Activated T-cell treated with anti-CD3 and anti-CD28 coated beads, Interleukin-2, amount 50 U/mL, for 4 hours (primary cell): ENCODE results near the gene BMP6. TPM values are rescaled to one million over a fixed set of nuclear protein-coding genes. Genes with fewer than 3 reads are reported as not detected.

Experiments used
- ATAC-seq, 2 donors: fragments of 200-7000 bp; cut with Tn5 transposase; one replicate each; pipeline ENCODE4 v1.10.0; 2021
- DNase-seq: peaks from one replicate; pipeline ENCODE4 v3.0.0-alpha.2; 2020
- H3K27me3 Mint-ChIP-seq: one replicate; pipeline ENCODE4 v1.8.0; 2021; ENCODE audit warnings: low read depth, mixed read lengths
- H3K36me3 Mint-ChIP-seq: one replicate; pipeline ENCODE4 v1.8.0; 2022; ENCODE audit warnings: mixed read lengths; ENCODE audit not compliant: insufficient read depth
- H3K4me1 Mint-ChIP-seq: one replicate; pipeline ENCODE4 v1.8.0; 2021; ENCODE audit warnings: low read depth, mixed read lengths
- H3K4me3 Mint-ChIP-seq: one replicate; pipeline ENCODE4 v1.8.0; 2021; ENCODE audit warnings: mild to moderate bottlenecking, moderate library complexity, mixed read lengths
- H3K9me3 Mint-ChIP-seq: one replicate; pipeline ENCODE4 v1.8.0; 2021; ENCODE audit warnings: mixed read lengths
- total RNA-seq, 3 donors: library from RNA; stranded (reverse); gene quantifications; one replicate each; pipeline ENCODE4 v1.2.1, GENCODE V29; 2021

Gene BMP6
- total RNA-seq, 3 donors from 2014 or later, result not detected

DNA sequence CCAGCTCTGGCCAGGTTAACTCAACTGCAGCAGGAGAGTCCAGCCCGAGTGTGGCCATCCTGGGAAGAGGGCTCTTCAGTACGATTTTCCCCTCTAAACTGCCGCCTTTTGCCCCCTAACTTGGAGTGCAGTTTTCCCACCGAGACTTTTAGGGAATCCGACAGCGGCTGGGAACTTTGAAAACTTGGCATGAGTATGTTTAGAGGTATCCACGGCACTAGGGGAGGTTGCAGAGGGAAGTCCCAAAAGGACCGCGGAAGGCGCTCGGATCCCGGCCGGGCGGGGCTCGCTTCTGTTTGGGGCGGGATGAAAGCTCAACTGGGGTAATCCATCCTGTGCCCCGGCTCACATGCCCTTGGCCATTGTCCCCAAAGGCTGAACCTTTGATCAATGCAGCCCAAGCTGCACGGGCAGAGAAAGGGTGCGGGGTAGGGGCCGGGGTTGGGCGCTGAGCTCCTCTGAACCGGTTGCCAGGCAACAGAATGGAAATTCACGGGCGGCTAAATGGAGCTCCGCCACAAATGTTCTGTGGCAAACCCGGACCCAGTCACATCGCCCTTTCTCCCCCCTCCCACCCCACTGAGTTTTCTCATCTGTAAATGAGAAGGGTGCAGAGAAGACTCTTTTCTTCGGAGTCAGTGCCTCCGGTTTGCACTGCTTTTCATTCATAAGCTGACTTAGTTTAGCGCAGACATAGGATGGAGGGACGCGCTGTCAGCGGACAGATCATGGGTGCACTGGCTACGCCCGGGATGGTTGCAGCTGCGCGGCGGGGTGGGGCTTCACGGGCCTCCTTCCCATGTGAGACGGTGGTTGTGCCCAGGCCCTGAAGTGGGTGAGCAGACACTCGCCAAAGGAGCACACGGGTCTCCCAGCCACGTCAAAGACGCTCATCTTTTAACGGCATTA is 2.3 kb downstream of the BMP6 start:
- H3K4me1 Mint-ChIP-seq, result peaks cover 14% of the 10 kb centered on the region
- no peaks in the 10 kb centered on the region for H3K9me3 Mint-ChIP-seq
- no peaks in the 10 kb centered on the region for H3K36me3 Mint-ChIP-seq
- ATAC-seq (peak; percentile 23 to 25), DNase-seq (no peak)
- peak overlapping the region; percentile 46 for H3K4me3 Mint-ChIP-seq
- peaks cover 70% of the 10 kb centered on the region for H3K27me3 Mint-ChIP-seq

DNA sequence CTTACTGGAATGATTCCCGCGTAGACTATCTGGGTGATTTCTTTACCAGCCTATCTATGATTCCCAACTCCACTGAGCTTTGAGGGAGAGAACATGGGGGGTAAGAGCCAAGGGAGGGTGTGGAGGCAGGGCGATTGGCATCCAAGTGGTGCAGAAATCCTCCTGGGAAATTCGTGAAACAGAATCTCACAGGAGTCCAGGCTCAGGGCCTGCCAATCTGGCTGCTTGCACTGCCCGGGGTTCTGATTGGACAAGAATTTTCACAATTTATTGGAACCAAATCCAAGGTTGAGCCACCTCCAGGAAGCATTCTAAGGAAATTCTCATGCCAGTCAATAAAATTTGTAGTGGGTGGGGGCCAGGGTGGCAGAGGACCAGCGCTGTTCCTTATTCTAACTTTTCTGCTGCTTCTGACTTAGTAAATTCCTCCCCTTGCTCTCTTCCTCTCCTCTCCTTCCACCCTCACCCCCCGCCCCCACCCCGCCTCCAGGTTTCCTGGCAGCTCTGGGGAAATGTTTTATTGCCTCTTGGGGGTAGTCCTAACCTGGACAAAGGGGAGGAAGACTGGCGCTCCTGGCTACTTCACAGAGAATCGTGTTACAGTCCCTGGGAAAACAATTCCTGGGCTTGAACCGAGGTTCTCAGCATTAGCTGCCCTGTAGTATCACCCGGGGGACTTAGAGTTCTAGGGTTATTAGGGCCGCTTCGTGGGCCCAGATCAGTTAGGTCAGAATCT is 3.1 kb downstream of the BMP6 start:
- H3K9me3 Mint-ChIP-seq, result no peaks in the 10 kb centered on the region
- ATAC-seq (no peak), DNase-seq (no peak)
- peaks cover 14% of the 10 kb centered on the region for H3K4me1 Mint-ChIP-seq
- peaks cover 71% of the 10 kb centered on the region for H3K27me3 Mint-ChIP-seq
- H3K36me3 Mint-ChIP-seq, result no peaks in the 10 kb centered on the region
- H3K4me3 Mint-ChIP-seq, result no peak overlapping the region

DNA sequence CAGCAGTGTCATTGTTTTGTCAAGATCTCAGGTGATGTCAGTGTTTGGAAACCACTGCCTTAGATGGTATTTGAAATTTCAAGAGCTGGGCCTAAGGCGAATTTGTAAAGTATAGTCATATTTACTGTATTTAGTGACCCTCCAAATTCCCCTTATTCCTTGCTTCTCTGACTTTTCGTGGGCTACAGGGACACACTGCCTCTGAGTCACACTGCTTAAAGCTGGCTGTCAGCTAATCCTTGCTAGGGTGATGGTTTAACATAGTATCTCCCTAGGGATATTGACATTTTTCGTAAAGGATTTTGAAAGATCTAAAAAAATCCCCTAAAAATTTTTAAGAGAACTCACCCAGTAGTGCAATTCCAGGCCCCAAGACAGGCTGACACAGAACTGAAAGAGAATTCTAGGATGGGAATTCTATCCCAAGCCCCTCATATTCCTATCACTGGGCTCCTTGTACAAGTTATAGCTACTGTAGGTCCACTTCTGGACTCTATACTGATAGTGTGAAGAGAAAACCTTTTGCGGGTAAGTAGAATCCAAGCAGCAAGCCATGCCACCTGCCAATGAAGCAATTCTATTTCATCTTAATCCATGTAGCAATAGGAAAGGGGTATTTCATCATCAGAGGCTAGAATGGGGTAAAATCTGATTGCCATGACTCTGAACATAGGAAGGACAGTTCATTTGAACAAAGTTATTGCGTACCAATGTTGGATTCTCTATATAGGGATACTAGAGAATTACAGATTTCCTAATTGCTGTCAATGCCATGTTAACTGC is 4.3 kb downstream of the BMP6 start:
- Mint-ChIP-seq H3K9me3 (no peaks in the 10 kb centered on the region), H3K27me3 (peaks cover 68% of the 10 kb centered on the region), H3K36me3 (no peaks in the 10 kb centered on the region), H3K4me3 (no peak overlapping the region), H3K4me1 (peaks cover 14% of the 10 kb centered on the region)
- DNase-seq (no peak), ATAC-seq (no peak)

DNA sequence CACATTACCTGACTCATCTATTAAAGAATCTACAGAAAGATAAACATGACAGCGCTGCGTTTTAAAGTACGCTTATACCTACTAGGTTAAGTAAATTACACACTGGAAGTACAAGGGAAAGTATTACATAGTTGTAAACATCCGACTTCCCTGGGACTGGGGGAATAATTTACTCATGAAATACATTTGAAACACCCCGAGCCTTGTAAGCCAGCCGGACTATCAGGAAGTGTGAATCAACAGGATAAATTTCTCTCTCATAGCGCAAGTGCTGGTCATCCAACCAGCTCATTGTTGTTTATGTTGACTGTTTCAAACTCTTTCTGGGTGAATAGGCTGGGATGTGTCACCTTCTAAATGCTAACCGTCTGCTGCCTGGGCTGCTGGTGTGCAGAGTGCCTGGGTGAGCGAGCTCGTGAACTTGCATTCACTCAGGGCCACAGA is 4.9 kb downstream of the BMP6 start:
- Mint-ChIP-seq H3K9me3 (no peaks in the 10 kb centered on the region), H3K4me3 (no peak overlapping the region), H3K36me3 (no peaks in the 10 kb centered on the region), H3K27me3 (peaks cover 68% of the 10 kb centered on the region), H3K4me1 (peaks cover 10% of the 10 kb centered on the region)
- ATAC-seq (no peak), DNase-seq (no peak)

- peaks cover 10% of the 10 kb centered on the region for H3K4me1 Mint-ChIP-seq
- no peaks in the 10 kb centered on the region for H3K36me3 Mint-ChIP-seq
- peaks cover 68% of the 10 kb centered on the region for H3K27me3 Mint-ChIP-seq
- DNase-seq, result no peak
- no peak for ATAC-seq
- H3K4me3 Mint-ChIP-seq, result no peak overlapping the region
- no peaks in the 10 kb centered on the region for H3K9me3 Mint-ChIP-seq
Measured at GRCh38 chr6:7731294-7731693, 5.4 kb downstream of the BMP6 start.

GRCh38 chr6:7732228-7732627 is 6.3 kb downstream of the BMP6 start:
- H3K4me3 Mint-ChIP-seq, result no peak overlapping the region
- peaks cover 72% of the 10 kb centered on the region for H3K27me3 Mint-ChIP-seq
- no peaks in the 10 kb centered on the region for H3K36me3 Mint-ChIP-seq
- H3K9me3 Mint-ChIP-seq, result no peaks in the 10 kb centered on the region
- DNase-seq (no peak), ATAC-seq (no peak)
- H3K4me1 Mint-ChIP-seq, result peaks cover 10% of the 10 kb centered on the region

GRCh38 chr6:7734707-7735383 is 8.9 kb downstream of the BMP6 start:
- H3K27me3 Mint-ChIP-seq, result peaks cover 63% of the 10 kb centered on the region
- no peak for DNase-seq
- no peaks in the 10 kb centered on the region for H3K4me1 Mint-ChIP-seq
- ATAC-seq, result no peak
- no peak overlapping the region for H3K4me3 Mint-ChIP-seq
- H3K36me3 Mint-ChIP-seq, result no peaks in the 10 kb centered on the region
- H3K9me3 Mint-ChIP-seq, result no peaks in the 10 kb centered on the region

- Mint-ChIP-seq H3K9me3 (no peaks in the 10 kb centered on the region), H3K27me3 (peaks cover 53% of the 10 kb centered on the region), H3K4me1 (no peaks in the 10 kb centered on the region), H3K4me3 (no peak overlapping the region), H3K36me3 (no peaks in the 10 kb centered on the region)
- ATAC-seq (no peak), DNase-seq (no peak)
Measured at GRCh38 chr6:7737106-7737505, 11.2 kb downstream of the BMP6 start.

DNA sequence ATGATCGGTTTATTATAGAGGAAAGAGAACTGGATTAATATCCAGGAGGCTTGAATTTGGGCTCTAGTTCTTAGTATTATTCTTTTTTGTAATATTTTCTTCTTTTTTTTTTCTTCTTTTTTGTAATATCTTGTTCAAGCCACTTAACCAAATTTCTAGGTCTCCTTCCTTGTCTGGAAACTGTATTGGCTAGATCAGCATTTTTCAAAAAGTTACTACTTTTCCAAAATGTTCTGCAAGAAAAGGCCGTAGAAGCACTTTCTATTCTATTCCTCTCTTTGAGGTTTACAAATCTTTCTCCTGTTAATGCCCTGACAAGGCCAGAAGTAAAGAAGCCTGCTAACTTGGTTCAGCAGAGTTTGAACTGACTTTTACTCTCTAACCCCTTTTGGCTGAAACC is 12.0 kb downstream of the BMP6 start:
- ATAC-seq (no peak), DNase-seq (no peak)
- Mint-ChIP-seq H3K4me3 (no peak overlapping the region), H3K36me3 (no peaks in the 10 kb centered on the region), H3K4me1 (no peaks in the 10 kb centered on the region), H3K27me3 (peaks cover 49% of the 10 kb centered on the region), H3K9me3 (no peaks in the 10 kb centered on the region)

DNA sequence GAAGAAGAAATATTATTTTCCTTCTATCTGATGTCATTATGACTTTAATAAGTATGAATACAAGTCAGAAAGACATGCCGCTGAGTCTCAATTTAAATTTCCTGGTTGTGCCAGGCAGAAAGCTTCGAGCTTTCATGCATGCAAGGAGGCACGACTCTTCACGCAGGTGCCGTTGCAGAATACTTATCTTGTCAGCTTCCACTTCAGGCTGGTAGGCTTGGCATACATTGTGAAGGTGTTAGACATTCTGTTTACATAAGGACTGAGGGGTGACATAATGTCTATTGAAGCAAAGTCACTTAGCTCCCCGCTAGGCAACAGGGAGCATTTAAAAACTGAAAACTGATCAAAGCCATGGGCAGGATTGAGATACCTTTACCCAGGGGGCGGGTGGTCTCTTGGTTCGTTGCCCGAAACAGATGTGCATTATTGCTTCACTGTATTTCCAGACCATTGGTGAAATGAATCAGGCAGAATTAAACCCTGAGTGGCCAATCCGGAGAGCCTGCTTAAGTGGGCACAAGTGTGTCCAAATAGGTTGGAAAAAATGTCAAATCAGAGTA is 16.4 kb downstream of the BMP6 start:
- DNase-seq (no peak), ATAC-seq (no peak)
- no peaks in the 10 kb centered on the region for H3K4me1 Mint-ChIP-seq
- no peaks in the 10 kb centered on the region for H3K9me3 Mint-ChIP-seq
- no peak overlapping the region for H3K4me3 Mint-ChIP-seq
- peaks cover 35% of the 10 kb centered on the region for H3K27me3 Mint-ChIP-seq
- no peaks in the 10 kb centered on the region for H3K36me3 Mint-ChIP-seq

DNA sequence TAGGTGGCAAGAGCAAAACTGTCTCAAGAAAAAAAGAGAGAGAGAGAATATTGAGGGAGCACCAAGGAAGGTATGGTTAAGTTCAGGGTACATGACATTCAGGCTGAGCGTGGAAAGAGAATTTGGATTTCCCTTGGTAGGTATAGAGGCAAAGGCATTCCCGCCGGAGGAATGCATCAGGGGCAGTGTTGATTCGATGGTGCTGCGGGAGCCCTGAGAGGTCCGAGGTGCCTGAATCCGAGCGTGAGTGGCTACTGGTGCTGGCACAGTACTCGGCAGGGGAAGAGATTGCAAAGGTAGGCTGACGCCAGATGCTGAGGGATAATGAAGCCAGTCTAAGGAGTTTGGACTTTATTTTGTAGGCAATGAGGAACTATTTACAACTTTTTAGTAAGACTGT is 20.0 kb downstream of the BMP6 start:
- no peak for DNase-seq
- H3K4me1 Mint-ChIP-seq, result no peaks in the 10 kb centered on the region
- no peak for ATAC-seq

GRCh38 chr6:7747016-7747415 is 21.1 kb downstream of the BMP6 start:
- Mint-ChIP-seq H3K4me1 (no peaks in the 10 kb centered on the region), H3K27me3 (peaks cover 18% of the 10 kb centered on the region), H3K36me3 (no peaks in the 10 kb centered on the region), H3K9me3 (no peaks in the 10 kb centered on the region), H3K4me3 (no peak overlapping the region)
- DNase-seq (no peak), ATAC-seq (no peak)

More for the DNA sequence above, 20.0 kb downstream of the BMP6 start:
- H3K27me3 Mint-ChIP-seq, result peaks cover 18% of the 10 kb centered on the region
- H3K9me3 Mint-ChIP-seq, result no peaks in the 10 kb centered on the region
- no peaks in the 10 kb centered on the region for H3K36me3 Mint-ChIP-seq
- no peak overlapping the region for H3K4me3 Mint-ChIP-seq

GRCh38 chr6:7747433-7747832 is 21.5 kb downstream of the BMP6 start:
- no peaks in the 10 kb centered on the region for H3K9me3 Mint-ChIP-seq
- H3K4me1 Mint-ChIP-seq, result no peaks in the 10 kb centered on the region
- H3K4me3 Mint-ChIP-seq, result no peak overlapping the region
- DNase-seq (no peak), ATAC-seq (no peak)
- no peaks in the 10 kb centered on the region for H3K36me3 Mint-ChIP-seq
- peaks cover 18% of the 10 kb centered on the region for H3K27me3 Mint-ChIP-seq
